Panc1 (cell line): ENCODE results near the gene TCF25. TPM values are rescaled to one million over a fixed set of nuclear protein-coding genes. Genes with fewer than 3 reads are reported as not detected.

Experiments
- ATAC-seq: fragments of 200-7000 bp; cut with Tn5 transposase; 2 replicates; pipeline ENCODE4 v1.9.1; 2020; ENCODE audit warnings: mild to moderate bottlenecking, moderate library complexity
- BruUV-seq: library from RNA; stranded (reverse); fragments of 400-500 nt; replicated peaks from 2 replicates; lab custom pipeline; 2021; lab: Mats Ljungman, UMichigan
- CTCF ChIA-PET: fragments of 300-600 bp; sonication (Branson Sonifier 250); formaldehyde crosslinking; loops from one replicate; lab custom pipeline; 2022; ENCODE audit warnings: antibody characterized with exemption; lab: Charles Lee
- POLR2A ChIA-PET: fragments of 300-600 bp; sonication (Branson Sonifier 250); formaldehyde crosslinking; loops from one replicate; lab custom pipeline; 2022; ENCODE audit warnings: antibody characterized with exemption; lab: Charles Lee
- DNase-seq: peaks from one replicate; pipeline ENCODE4 v3.0.0-alpha.2; 2010; ENCODE audit warnings: low read depth, low spot score
- H3K27ac ChIP-seq: 2 replicates; pipeline ENCODE4 v1.5.1; 2011; ENCODE audit warnings: mild to moderate bottlenecking, low read length, inconsistent platforms
- H3K27me3 ChIP-seq: fragments of 200-500 bp; sonication (Bioruptor generic); 2 replicates; pipeline ENCODE4 v1.6.0; 2014; ENCODE audit warnings: low read length, inconsistent platforms; ENCODE audit not compliant: control insufficient read depth, insufficient read depth
- H3K36me3 ChIP-seq: fragments of 200-500 bp; sonication (Bioruptor generic); 2 replicates; pipeline ENCODE4 v1.5.1; 2014; ENCODE audit warnings: inconsistent platforms, mild to moderate bottlenecking, low read length, moderate library complexity; ENCODE audit not compliant: control insufficient read depth, insufficient read depth
- H3K4me1 ChIP-seq: 2 replicates; pipeline ENCODE4 v1.5.1; 2011; ENCODE audit warnings: inconsistent platforms, mild to moderate bottlenecking, low read length, moderate library complexity; ENCODE audit not compliant: control insufficient read depth, insufficient read depth
- H3K4me3 ChIP-seq, 2 experiments: 2 replicates each; pipeline ENCODE4 v1.5.1; 2011 to 2012; ENCODE audit warnings: low read depth in 2 of 2, low read length in 2 of 2, mild to moderate bottlenecking in 2 of 2, inconsistent platforms in 1 of 2, moderate library complexity in 1 of 2
- H3K9me3 ChIP-seq: fragments of 200-500 bp; sonication (Bioruptor generic); 2 replicates; pipeline ENCODE4 v1.5.1; 2014; ENCODE audit warnings: low read depth, mild to moderate bottlenecking, inconsistent platforms, low read length, moderate library complexity; ENCODE audit not compliant: control insufficient read depth, insufficient read depth
- CTCF ChIP-seq: fragments of 450-650 bp; IDR thresholded peaks from 2 replicates; pipeline ENCODE4 v1.5.1; 2017; ENCODE audit warnings: mild to moderate bottlenecking
- POLR2AphosphoS5 ChIP-seq: IDR thresholded peaks from 2 replicates; pipeline ENCODE4 v1.6.1; 2012; ENCODE audit warnings: mild to moderate bottlenecking, low read depth, low read length, moderate library complexity
- REST ChIP-seq, 2 experiments: IDR thresholded peaks; 2 replicates each; pipeline ENCODE4 v1.6.1; 2011 to 2012; ENCODE audit warnings: low read depth in 2 of 2, control low read depth in 1 of 2, low read length in 1 of 2, mild to moderate bottlenecking in 1 of 2, moderate library complexity in 1 of 2; ENCODE audit not compliant: insufficient read depth in 1 of 2
- SIN3A ChIP-seq: IDR thresholded peaks from 2 replicates; pipeline ENCODE4 v1.6.1; 2012; ENCODE audit warnings: low read depth, mild to moderate bottlenecking, low read length, moderate library complexity, borderline replicate concordance; ENCODE audit not compliant: insufficient read depth
- TCF7L2 ChIP-seq: IDR thresholded peaks from 2 replicates; pipeline ENCODE4 v1.6.1; 2011; ENCODE audit warnings: mild to moderate bottlenecking, low read depth, low read length, inconsistent platforms
- in situ Hi-C: cut with HindIII; loops from 2 replicates; pipeline ENCODE4 v1.10.0; 2016; ENCODE audit warnings: low sequenced_read_pairs, low pct_unique_long_range_greater_than_20kb
- intact Hi-C: fragments of 100-400 bp; cut with micrococcal nuclease; formaldehyde crosslinking; loops from one replicate; pipeline ENCODE4 v1.10.0; 2022; ENCODE audit not compliant: unreplicated experiment
- total RNA-seq: library from RNA; stranded (reverse); gene quantifications from one replicate; pipeline ENCODE4 v1.2.1, GENCODE V29; 2021; ENCODE audit not compliant: unreplicated experiment

Gene TCF25
- total RNA-seq, 1 experiment from 2014 or later, result 144 TPM

DNA sequence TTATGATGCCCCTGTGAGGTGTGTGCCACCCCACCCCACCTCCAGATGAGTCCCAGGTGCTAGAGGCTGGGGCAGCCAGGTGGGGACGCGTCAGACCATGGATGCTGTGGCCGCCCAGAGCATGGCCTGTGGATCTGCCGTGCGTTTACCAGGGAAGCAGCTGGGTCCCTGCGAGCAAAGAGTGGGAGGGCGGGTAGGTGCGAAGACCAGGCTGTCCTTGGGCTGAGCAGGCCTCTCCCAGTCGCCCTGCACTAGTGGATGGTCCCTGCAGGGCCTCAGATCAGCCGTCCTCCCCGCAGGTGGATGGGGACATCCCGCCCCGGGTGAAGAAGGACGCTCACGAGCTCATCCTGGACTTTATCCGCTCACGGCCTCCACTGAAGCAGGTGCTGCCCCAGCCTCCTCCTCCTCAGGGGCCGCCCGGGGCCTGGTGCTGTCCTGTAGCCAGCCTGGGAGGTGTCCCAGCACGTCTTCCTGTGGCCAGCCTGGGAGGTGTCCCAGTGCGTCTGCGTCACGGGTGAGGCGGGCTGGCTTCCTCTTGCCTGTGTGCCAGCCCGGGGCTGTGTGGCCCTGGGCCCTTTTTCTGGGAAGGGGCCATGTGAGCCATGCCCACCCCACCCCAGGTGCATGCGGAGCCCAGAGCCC, 18.0 kb upstream of the TCF25 start:
- no TSS peak for BruUV-seq
- TF ChIP-seq REST (IDR thresholded peaks at IDR 0.05; ENCODE audit: insufficient read depth in 1 of 2, low read depth in 2 of 2, low read length in 1 of 2), result no peak
- TF ChIP-seq TCF7L2, result no peak
- no peak for TF ChIP-seq POLR2AphosphoS5
- no peak for TF ChIP-seq SIN3A
- TF ChIP-seq CTCF, result no peak
- in situ Hi-C loops, result no loop called here
- Histone ChIP-seq H3K9me3 (no peaks in the 10 kb centered on the region), H3K27me3 (no peaks in the 10 kb centered on the region), H3K4me3 (no peak overlapping the region), H3K27ac (no peak overlapping the region), H3K4me1 (no peaks in the 10 kb centered on the region), H3K36me3 (no peaks in the 10 kb centered on the region)
- ChIA-PET POLR2A (no interaction called here), CTCF (no interaction called here)
- ATAC-seq, result no peak
- no peak for DNase-seq
- intact Hi-C loops, result no loop called here

GRCh38 chr16:89855986-89856385, 17.4 kb upstream of the TCF25 start:
- in situ Hi-C loops (no loop called here), intact Hi-C loops (no loop called here)
- Histone ChIP-seq H3K4me3 (no peak overlapping the region), H3K27ac (no peak overlapping the region), H3K27me3 (no peaks in the 10 kb centered on the region), H3K4me1 (no peaks in the 10 kb centered on the region), H3K36me3 (no peaks in the 10 kb centered on the region), H3K9me3 (no peaks in the 10 kb centered on the region)
- CTCF ChIA-PET, result no interaction called here
- POLR2A ChIA-PET, result no interaction called here
- BruUV-seq, result no TSS peak
- TF ChIP-seq CTCF, result no peak
- TF ChIP-seq TCF7L2, result no peak
- no peak for TF ChIP-seq SIN3A
- no peak for TF ChIP-seq POLR2AphosphoS5
- TF ChIP-seq REST (IDR thresholded peaks at IDR 0.05; ENCODE audit: insufficient read depth in 1 of 2, low read depth in 2 of 2, low read length in 1 of 2), result no peak
- ATAC-seq, result no peak
- DNase-seq, result no peak
